GM19455 (cell line): Measurements from ENCODE around the gene PSME1.

ENCODE experiments used
- ATAC-seq: cut with Tn5 transposase; IDR thresholded peaks from one replicate; pipeline ENCODE4 v1.9.1; 2021; ENCODE audit not compliant: unreplicated experiment

Gene PSME1

GRCh38 chr14:24186831-24187538 lies 51.0 kb downstream of the PSME1 start:
- no peak for ATAC-seq

- ATAC-seq = no peak
Measured at GRCh38 chr14:24187539-24187915, 51.5 kb downstream of the PSME1 start.
